Endometrium (tissue), 2 donors: Measurements from ENCODE around the gene TPGS1.

Source experiments
- FAIRE-seq: peaks from 2 replicates; lab custom pipeline; 2012; peaks lifted over from hg19 to GRCh38; lab: Jason Lieb, UNC
- donor health status: control.
- donor health status: control.

TPGS1 gene, protein sequence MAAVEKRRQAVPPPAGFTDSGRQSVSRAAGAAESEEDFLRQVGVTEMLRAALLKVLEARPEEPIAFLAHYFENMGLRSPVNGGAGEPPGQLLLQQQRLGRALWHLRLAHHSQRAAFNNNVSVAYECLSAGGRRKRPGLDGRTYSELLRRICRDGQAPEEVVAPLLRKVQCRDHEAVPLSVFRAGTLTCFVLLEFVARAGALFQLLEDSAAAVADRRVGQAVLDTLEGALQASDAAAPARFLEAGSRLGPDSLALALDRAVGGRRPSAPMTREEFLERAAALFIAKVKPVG

DNA sequence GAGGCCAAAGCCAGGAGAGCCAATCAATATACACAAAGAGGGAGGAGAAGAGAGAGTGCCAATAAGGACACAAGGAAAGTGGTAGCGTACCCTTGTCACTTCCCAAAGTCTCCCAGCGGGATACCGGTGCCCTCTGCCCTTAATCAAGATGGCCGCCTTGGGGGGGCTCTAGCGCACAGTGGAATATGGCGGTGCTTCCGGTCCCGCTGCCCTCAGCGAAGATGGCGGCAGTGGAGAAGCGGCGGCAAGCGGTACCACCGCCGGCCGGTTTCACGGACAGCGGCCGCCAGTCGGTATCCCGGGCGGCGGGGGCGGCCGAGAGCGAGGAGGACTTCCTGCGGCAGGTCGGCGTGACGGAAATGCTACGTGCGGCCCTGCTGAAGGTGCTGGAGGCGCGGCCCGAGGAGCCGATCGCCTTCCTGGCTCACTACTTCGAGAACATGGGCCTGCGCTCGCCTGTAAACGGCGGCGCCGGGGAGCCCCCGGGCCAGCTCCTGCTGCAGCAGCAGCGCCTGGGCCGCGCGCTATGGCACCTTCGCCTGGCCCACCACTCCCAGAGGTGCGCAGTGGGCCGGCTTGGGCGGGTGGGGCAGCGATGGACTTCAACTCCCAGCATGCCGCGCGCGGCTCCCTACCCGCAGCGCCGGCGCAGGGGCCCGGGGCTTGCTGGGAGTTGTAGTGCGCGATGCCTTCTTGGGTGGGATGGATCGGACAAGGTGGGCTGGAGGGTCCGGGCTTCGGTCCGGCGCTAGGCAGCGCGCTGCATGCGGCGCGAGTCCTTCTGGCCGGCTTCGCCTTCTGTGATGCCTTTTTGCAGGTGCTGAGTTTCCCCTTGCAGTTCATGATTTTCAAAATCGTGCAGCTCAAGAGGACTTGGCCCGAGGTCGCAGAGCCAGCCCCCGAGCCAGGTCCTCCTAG, at the start of gene TPGS1:
TSS of gene TPGS1 (plus strand) at position 212 of the 918 bp plus-strand sequence. CDS start at position 222, 10 bp downstream.
- peak; percentile 99 for FAIRE-seq

DNA sequence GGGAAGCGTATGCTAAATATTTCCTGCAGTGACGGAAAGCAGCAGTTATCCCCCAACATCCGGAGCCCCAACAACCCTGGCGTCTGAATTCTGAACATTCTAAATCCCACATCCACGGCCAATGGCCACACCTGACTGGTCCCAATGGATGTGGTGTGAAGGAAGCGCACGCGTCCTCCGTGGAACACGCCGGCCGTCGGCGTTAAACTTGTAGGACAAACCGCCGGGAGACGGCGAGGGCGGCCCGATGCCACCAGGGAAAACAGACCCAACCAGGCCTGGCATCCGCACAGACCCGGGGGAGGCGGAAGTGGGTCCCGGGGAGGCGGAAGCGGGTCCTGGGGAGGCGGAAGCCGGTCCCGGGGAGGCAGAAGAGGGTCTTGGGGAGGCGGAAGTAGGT, 49.7 kb upstream of the TPGS1 start:
- no peak for FAIRE-seq

DNA sequence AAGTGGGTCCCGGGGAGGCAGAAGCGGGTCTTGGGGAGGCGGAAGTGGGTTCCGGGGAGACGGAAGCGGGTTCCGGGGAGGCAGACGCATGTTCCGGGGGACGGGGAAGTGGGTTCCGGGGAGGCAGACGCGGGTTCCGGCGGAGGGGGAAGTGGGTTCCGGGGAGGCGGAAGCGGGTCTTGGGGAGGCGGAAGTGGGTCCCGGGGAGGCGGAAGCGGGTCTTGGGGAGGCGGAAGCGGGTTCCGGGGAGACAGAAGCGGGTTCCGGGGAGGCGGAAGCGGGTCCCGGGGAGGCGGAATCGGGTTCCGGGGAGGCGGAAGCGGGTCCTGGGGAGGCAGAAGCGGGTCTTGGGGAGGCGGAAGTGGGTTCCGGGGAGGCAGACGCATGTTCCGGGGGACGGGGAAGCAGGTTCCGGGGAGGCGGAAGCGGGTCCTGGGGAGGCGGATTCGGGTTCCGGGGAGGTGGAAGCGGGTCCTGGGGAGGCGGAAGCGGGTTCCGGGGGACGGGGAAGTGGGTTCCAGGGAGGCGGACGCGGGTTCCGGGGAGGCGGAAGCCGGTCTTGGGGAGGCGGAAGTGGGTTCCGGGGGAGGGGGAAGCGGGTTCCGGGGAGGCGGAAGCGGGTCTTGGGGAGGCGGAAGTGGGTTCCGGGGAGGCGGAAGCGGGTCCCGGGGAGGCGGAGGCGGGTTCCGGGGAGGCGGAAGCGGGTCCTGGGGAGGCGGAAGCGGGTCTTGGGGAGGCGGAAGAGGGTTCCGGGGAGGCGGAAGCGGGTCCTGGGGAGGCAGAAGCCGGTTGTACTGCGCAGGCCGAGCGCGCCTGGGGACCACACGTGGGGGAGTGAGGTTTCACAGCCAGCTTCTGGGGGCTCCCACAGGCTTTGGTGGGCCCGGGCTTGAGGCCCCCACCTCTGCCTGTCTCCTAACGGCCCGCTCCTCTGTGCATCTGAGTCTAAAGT, 48.9 kb upstream of the TPGS1 start:
- FAIRE-seq, result no peak

DNA sequence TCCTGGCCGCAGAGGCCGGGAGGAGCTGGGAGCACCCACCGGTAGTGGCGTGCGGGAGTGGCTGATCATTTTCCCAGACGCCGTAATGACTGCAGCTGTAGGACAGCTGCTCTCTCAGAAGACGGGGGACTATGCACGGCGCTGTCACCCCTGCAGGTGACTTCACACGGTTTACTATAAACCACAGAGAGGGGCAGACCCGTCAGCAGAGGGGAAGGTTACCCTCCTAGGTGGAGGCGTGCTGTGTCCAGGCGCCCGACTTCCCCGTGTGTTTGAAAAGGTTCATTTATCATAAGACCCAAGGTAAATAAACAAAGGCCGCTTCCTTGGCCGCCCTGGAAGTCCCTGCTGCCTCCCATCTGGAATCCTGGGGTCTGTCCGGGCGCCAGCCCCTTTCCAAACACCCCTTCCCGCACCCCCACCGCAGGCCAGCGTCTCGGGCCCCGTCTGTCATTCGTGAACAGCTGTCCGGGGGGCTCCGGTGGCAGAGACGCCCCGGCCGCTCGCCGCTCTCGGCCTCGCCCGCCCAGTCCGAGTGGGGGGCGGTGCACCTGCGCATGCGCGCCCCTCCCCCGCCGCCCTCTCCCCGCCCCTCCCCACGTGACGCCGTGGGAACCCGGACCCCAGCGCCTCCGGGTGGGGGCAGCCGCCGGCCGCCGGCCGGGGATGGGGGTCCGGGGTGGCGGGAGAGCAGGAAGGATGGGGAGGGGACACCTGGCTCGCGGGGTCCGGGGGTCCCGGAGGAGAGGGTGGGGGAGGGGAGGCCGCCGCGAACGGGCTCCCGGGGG, 47.4 kb upstream of the TPGS1 start:
- FAIRE-seq, result no peak

DNA sequence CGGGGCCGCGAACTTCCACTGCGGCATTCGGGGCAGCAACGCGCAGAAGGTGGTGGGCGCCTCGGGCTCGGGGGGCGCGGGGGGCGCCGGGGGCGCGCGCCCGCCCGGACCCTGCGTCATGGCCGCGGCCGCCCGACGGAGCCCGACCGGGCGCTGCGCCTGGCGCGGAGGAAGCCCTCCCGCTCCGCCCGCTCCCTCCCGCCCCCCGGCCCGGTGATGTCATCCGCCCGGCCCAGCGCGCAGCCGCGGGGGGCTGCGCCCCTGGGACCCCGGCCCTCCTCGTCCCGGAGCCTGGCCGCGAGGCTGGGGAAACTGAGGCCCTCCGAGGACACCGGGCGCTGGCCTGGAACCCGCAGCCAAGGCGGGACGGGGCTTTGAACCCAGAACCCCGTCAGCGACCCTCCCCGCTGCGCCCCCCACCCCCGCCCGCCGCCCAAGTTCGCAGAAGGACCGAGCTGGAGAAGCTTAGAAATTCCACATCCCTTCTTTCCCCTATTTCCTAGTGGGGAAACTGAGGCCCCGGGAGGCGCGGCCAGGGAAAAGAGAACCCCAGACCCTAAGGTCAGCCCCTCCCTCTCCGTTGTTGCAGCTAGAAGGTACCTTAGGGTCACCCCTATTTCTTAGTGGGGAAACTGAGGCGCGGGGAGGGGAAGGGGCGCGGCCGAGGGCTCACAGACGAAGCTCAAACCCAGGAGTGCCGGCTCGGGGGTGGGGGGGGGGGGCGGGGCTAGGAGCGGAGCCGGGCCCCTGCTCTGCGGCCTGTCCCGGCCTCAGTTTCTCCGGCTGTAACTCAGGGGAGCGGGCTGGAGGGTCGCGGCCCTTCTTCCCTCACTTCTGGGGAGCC, 46.2 kb upstream of the TPGS1 start, which contains the start of gene SHC2:
TSS of gene SHC2 (minus strand) at position 157 of the 844 bp plus-strand sequence. CDS start at position 120, 37 bp downstream.
- no peak for FAIRE-seq

DNA sequence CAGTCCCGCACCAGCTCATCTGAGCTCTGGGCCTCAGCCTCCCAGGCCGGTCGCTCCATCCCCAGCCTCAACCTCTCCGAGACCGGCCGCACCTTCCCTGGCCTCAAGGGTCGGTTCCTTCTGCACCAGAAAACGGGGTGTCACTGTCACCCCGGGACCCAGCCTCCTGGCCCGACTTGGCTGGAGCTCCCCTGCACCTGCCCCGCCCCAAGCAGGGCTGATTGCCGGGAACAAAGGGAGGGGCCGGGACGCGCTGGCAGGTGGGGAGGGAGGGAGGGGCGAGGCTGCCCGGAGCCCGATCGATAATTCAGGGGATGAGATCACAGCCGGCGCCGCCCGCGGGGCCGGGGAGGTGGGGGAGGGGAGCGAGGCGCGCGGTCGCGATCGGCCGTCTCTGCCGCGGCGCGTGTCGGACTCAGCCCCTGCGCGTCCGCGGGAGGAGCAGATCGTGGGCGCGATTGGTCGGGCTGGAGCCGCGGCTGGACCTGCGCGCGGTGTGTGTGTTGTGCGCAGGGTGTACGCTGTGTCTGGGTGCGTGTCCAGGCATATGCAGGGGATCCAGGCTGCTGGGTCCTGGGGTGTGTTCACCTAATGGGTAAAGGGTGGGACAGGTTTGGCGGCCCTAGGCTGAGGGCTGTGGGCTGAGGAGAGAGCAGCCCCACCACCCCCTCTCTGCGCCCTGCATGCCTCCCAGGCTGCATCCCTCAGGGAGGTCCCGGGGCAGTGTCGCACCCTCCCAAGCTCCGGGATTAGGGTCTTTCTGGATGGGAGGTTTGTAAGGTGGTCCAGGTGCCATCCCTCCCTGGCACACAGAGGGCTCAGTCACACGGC, 45.4 kb upstream of the TPGS1 start:
- no peak for FAIRE-seq

DNA sequence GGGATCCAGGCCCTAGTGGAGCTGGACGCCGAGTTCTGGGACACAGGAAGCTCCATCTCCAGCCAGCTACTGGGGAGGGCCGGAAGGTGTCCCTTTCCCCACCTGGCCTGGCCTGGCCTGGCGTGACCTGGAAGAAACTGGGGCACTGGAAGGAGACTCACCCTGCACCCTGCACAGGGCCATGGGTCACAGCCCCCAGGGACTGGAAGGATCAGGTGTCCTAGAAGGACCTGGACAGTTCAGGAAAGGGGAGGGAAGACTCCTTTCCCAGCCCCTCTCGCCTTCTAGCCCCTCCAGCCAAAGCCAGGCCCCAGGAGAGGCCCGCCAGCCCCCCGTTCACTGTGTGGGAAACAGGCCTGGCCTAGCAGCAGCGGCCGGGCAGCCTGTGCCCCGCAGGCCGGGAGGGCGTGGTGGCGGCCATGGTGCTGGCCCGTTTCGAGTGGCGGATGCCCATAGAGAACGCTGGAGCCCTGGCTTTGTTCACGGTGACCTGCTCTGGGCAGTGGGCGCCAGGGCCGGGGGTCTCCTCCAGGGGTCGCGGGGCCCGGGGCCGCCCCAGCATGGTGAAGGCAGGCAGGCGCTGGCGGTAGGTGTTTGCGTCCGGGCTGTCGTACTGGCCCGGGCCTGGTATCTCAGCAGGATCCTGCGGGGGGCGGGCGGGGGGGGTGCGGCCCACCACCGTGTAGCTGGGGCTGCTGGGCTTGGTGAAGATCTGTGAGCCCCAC, 43.7 kb upstream of the TPGS1 start:
- FAIRE-seq, result no peak

DNA sequence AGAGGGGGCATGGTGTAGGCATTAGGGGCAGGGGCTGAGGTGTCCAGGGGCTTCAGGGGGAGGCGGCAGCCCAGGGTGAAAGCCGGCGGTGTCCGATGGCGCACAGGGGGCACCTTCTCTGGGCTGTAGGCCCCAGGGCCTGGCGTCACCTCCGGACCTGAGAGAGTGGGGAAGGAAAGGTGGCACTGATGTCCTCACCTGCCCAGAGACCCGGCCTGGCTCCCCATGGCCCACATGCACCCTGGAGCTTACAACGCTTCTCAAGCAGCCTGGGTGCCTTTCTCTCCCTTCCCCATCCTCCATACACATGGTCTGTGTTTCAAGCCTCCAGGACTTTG, 43.1 kb upstream of the TPGS1 start:
- no peak for FAIRE-seq

DNA sequence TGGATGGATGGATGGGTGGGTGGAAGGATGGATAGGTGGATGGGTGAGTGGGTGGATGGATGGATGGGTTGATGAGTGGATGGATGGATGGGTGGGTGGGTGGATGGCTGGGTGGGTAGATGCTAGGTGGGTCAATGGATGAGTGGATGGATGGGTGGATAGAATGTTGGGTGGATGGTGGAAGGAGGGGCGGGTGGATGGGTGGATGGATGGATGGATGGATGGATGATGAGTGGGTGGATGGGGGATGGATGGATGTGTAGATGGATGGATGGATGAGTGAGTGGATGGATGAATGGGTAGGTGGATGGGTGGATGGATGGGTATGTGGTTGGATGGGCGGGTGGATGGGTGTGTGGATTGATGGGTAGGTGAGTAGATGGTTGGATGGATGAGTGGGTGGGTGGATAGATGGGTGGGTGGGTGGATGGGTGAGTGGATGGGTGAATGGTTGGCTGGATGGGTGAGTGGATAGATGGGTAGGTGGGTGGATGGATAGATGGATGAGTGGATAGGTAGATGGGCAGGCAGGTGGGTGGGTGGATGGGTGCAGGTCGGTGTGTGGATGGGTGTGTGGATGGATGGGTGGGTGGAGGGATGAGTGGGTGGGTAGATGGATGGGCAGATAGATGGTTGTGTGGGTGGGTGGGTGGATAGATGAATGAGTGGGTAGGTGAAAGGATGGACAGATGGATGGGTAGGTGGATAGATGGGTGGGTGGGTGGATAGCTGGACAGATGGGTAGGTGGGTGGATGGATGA, 42.1 kb upstream of the TPGS1 start:
- FAIRE-seq, result no peak

DNA sequence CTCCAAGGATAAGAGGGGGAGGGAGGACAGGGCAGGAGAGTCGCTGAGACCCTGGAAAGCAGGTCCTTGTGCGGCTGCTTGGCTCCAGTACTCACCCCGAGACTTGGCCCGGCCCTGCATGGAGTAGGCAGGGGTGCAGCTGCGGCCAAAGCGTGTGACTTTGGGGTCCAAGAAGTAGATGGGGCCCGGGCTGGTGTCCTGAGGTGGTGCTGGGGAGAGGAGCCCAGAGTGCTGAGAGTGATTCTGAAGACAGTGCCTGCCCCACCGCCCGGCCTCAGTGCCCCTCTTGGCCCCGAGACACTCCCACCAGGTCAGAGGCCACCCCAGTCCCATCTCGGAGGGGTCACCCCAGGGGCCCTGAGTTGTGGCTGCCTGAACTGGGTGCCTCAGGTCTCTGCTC, 39.7 kb upstream of the TPGS1 start:
- no peak for FAIRE-seq

DNA sequence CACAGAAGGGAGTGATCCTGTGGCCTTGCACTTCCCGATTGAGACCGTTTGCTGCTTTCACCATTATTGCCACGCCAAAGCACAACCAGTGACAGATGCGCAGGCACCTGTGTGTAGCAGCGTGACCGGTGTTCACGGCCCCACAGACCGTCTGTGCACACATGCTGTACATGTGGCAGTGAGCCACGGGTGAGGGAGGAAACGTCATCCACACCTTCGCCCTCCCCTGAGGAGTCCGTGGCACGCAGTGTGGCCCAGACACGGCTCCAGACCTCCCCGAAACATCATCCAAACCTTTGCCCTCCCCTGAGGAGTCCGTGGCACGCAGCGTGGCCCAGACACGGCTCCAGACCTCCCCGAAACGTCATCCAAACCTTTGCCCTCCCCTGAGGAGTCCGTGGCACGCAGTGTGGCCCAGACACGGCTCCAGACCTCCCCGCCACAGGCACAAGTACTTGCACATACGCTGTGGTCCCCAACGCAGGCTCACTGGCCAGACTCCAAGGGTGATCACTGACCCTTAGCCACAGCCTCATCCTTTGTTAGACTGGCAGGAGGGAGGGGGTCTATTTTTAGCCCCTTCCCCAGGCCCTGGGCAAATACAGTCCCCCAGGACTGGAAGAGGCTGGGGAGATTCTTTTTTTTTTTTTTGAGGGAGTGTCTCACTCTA, 38.6 kb upstream of the TPGS1 start:
- no peak for FAIRE-seq

DNA sequence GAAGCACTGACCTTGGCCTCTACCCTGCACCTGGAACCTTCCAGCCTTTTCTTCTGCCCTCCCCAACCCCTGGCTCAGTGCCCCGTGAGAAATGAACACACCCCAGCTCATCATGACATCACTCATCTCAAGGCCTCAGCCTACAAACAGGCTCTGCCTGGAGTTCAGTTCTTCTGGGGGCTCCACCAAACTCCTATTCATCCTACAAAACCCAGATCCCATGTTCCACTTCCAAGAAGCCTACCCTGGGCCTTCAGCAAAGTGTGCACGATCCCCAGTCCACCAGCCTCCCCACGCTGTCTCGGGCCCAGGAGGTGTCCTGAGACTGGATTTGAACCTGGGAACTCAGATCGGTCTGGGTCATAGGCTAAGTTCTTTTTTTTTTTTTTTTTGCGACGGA, 37.5 kb upstream of the TPGS1 start:
- FAIRE-seq, result no peak

DNA sequence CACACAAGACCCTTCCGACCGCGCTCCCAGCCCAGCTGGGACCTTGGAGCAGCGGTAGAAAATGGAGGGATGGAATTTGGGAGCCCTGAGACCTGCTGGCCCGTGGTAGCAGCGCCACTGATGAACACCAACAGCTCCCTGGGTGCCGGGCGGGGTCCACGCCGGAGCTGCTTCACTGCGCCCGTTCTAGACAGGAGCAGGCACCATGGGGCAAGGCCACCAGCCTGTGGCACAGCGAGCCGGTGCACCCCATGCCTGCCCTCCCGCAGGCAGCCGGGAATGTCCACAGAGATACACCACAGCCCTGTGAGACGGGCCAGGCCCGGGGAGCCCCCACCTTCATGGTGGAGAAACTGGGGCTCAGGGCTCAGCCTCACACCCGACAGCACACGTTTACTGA, 36.6 kb upstream of the TPGS1 start:
- FAIRE-seq, result no peak

DNA sequence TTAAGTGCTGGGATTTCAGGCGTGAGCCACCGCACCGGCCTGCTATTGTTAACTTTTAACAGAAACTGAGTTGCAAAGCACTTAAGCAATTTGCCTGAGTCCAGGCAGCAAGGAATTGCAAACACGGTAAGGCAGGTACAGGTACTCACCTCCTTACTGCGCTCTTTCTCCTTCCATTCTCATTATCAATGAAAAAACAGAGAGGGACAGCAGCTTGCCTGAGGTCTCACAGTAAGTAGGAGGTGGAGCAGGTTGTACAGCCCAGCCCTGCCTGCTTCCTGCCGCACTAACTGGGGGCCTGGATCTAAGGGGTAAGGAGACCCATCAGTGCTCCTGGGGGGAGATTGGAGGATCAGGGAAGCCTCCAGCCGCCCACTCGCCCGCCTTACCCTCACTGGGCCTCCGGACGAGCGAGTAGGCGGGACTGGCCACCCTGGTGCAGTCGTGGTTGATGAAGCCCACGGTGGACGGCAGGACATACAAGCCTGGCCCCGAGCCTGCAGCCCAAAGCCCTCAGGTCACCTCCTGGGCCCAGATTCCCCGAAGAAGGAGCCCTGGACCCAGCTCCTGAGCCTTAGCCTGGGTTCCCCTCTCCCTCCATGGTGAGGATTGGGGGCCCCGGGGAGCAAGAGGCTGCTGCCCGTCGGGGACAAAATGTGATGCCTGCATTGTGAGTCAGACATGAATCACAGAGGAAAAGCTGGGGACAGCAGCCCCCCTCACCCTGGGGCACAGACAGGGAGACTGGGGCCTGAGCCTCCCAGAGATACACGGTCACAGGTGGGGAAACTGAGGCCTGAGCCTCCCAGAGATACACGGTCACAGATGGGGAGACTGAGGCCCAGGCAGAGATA, 35.1 kb upstream of the TPGS1 start:
- FAIRE-seq, result no peak

DNA sequence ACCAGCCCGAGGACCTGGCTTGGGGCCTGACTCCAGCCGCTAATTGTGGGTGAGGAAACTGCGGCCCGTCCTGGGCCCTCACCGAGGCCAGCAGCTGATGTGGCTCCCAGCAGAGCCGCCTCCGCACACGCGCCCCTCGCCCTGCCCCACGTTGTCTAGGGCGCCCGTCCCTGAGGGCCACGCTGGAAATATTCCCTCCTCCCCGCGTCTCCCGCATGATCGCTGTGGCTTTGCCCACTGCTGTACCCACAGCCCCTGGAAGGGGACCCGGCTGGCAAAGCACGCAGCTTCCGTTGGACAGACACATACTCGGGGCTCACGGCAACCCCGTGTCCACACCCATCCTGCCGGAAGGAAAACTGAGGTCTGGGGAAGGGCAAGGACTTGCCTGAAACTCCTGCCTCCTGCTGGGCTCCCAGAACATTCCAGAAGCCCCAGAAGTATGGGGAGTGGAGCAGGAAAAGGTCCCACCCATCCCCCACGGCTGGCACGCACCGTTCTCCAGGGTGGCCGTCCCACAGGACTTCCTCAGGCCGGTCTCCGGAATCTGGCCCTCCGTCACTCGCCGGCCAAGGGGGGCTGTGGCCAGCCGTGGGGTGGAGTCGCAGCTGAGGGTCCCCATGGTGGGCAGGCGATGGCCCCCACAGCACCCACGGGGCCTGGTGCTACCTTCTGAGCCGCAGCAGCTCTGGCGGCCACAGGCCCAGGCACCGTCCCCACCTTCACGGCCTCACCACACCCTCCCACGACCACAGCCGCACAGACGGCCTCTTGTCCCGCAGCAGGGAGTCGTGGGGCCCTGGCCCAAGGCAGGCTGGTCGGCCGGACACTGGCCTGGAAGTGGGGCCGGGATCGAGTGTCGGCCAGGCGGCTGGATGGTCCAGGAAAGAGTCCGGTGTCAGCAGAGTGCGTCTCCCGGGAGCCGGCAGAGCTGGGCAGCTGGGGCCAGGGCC, 32.9 kb upstream of the TPGS1 start:
- FAIRE-seq, result no peak
